Peyer's patch (tissue), 4 donors: ENCODE results near the gene TTC9B. TPM values are rescaled to one million over a fixed set of nuclear protein-coding genes. Genes with fewer than 3 reads are reported as not detected.

ENCODE experiments used
- DNase-seq, 3 donors: peaks; one replicate each; pipeline ENCODE4 v3.0.0-alpha.2; 2017 to 2019
- H3K27ac ChIP-seq, 4 donors: fragments of 200-600 bp; sonication (generic); one replicate each; pipeline ENCODE4 v1.5.1; 2016 to 2019
- H3K27me3 ChIP-seq, 2 donors: fragments of 200-600 bp; sonication (generic); one replicate each; pipeline ENCODE4 v1.5.1; 2019
- H3K36me3 ChIP-seq, 3 donors: fragments of 200-600 bp; sonication (generic); one replicate each; pipeline ENCODE4 v1.5.1; 2016 to 2019
- H3K4me1 ChIP-seq, 4 donors: fragments of 200-600 bp; sonication (generic); one replicate each; pipeline ENCODE4 v1.5.1; 2016 to 2019
- H3K4me3 ChIP-seq, 4 donors: fragments of 200-600 bp; sonication (generic); 1 replicate in 3 of 4; 2 replicates in 1 of 4; pipeline ENCODE4 v1.5.1; 2016 to 2019; ENCODE audit warnings: mild to moderate bottlenecking in 1 of 4
- H3K9me3 ChIP-seq, 4 donors: fragments of 200-600 bp; sonication (generic); one replicate each; pipeline ENCODE4 v1.5.1; 2016 to 2019; ENCODE audit warnings: mild to moderate bottlenecking in 1 of 4
- CTCF ChIP-seq, 6 experiments: fragments of 450-650 bp in 4 of 6; fragments of 200-600 bp in 2 of 6; sonication (generic) in 1 of 6; IDR thresholded peaks; one replicate each; pipeline ENCODE4 v1.5.1; 2017 to 2019; ENCODE audit warnings: antibody characterized with exemption in 6 of 6, mild to moderate bottlenecking in 3 of 6, moderate library complexity in 1 of 6
- POLR2A ChIP-seq, 2 donors: fragments of 450-650 bp; IDR thresholded peaks; one replicate each; pipeline ENCODE4 v1.5.1; 2017; ENCODE audit warnings: antibody characterized with exemption in 2 of 2, mild to moderate bottlenecking in 2 of 2, moderate library complexity in 2 of 2
- total RNA-seq, 4 donors: library from RNA; depleted of rRNA; stranded (reverse); fragments of >200 nt; gene quantifications; one replicate each; pipeline ENCODE4 v1.1.0, GENCODE V29; 2016

The TTC9B gene
- total RNA-seq, 4 donors from 2014 or later: not detected

GRCh38 chr19:40231057-40231456 lies 12.9 kb upstream of the TTC9B start:
- Histone ChIP-seq H3K27ac (no peak overlapping the region), H3K9me3 (no peaks in the 10 kb centered on the region), H3K27me3 (peaks cover 0 to 4% of the 10 kb centered on the region in 2 donors), H3K36me3 (peaks cover 0 to 33% (median 0%) of the 10 kb centered on the region in 3 donors), H3K4me1 (peaks cover 0 to 22% (median 4%) of the 10 kb centered on the region in 4 donors), H3K4me3 (no peak overlapping the region)
- TF ChIP-seq POLR2A (IDR thresholded peaks at IDR 0.05) (no peak), CTCF (IDR thresholded peaks at IDR 0.05) (no peak)
- no peak for DNase-seq

DNA sequence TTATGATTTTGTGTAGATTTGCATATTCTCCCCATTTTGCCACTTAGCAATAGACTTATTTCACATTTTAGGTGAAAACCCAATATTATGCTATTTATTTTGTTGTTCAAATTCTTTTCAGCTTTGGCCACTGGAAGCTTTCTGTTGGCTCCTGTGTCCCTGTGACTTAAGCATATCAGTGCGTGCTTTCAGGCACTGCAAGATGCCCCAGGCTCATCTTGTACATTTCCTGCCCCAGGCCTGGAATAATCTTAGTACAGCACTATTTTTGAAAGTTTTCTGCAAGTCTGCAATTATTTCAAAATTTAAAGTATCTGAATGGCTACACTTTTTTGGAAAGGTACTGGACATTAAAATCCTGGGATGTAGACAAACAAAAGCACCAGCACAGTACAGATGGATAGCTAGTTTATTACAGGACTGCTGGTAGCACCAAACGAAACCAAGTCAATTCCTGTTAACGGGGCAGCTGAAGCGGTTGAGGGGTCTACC lies 11.8 kb upstream of the TTC9B start:
- H3K9me3 ChIP-seq: no peaks in the 10 kb centered on the region
- no peak for DNase-seq
- H3K27me3 ChIP-seq: peaks cover 0 to 13% of the 10 kb centered on the region in 2 donors
- peaks cover 0 to 30% (median 5%) of the 10 kb centered on the region in 4 donors for H3K4me1 ChIP-seq
- no peak overlapping the region for H3K4me3 ChIP-seq
- peaks cover 0 to 22% (median 0%) of the 10 kb centered on the region in 3 donors for H3K36me3 ChIP-seq
- no peak overlapping the region for H3K27ac ChIP-seq
- TF ChIP-seq POLR2A (IDR thresholded peaks at IDR 0.05) (no peak), CTCF (IDR thresholded peaks at IDR 0.05) (no peak)

- H3K4me3 ChIP-seq: no peak overlapping the region
- TF ChIP-seq CTCF (IDR thresholded peaks at IDR 0.05) (no peak), POLR2A (IDR thresholded peaks at IDR 0.05) (no peak)
- no peaks in the 10 kb centered on the region for H3K9me3 ChIP-seq
- peaks cover 0 to 30% (median 5%) of the 10 kb centered on the region in 4 donors for H3K4me1 ChIP-seq
- peaks cover 0 to 17% (median 0%) of the 10 kb centered on the region in 3 donors for H3K36me3 ChIP-seq
- peaks cover 0 to 13% of the 10 kb centered on the region in 2 donors for H3K27me3 ChIP-seq
- H3K27ac ChIP-seq: no peak overlapping the region
- no peak for DNase-seq
Observed at GRCh38 chr19:40229484-40229883, 11.3 kb upstream of the TTC9B start.

- Histone ChIP-seq H3K4me3 (no peak overlapping the region), H3K27ac (no peak overlapping the region), H3K27me3 (peaks cover 0 to 13% of the 10 kb centered on the region in 2 donors), H3K4me1 (peaks cover 0 to 30% (median 5%) of the 10 kb centered on the region in 4 donors), H3K36me3 (peaks cover 0 to 11% (median 0%) of the 10 kb centered on the region in 3 donors), H3K9me3 (no peaks in the 10 kb centered on the region)
- DNase-seq: no peak
- no peak for TF ChIP-seq POLR2A (IDR thresholded peaks at IDR 0.05)
- TF ChIP-seq CTCF (IDR thresholded peaks at IDR 0.05): no peak
Observed at GRCh38 chr19:40228863-40229262, 10.7 kb upstream of the TTC9B start.

DNA sequence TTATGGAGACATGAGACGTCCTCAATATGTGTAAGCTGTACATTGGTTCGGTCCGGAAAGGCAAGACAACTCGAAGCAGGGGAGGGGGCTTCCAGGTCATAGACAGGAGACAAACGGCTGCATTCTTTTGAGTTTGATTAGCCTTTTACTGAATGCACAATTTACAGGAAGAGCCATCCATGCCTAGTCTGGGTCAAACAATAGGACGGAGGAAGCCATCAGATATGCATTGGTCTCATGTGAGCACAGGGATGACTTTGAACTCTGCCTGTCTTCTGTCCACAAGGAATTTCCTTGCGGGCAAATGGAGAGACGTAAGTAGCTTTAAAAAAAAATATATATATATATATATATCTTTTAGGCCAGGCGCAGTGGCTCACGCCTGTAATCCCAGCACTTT lies 10.2 kb upstream of the TTC9B start:
- Histone ChIP-seq H3K4me3 (no peak overlapping the region), H3K27ac (no peak overlapping the region), H3K27me3 (peaks cover 0 to 13% of the 10 kb centered on the region in 2 donors), H3K9me3 (no peaks in the 10 kb centered on the region), H3K36me3 (peaks cover 0 to 6% (median 0%) of the 10 kb centered on the region in 3 donors), H3K4me1 (peaks cover 0 to 30% (median 5%) of the 10 kb centered on the region in 4 donors)
- DNase-seq: no peak
- TF ChIP-seq CTCF (IDR thresholded peaks at IDR 0.05) (no peak), POLR2A (IDR thresholded peaks at IDR 0.05) (no peak)
